Measurements from ENCODE around the gene PRKG1.

GRCh38 chr10:51045871-51046270, 28.4 kb upstream of the PRKG1 start:
- no peak for TF ChIP-seq ELK1 (IDR thresholded peaks at IDR 0.05; ENCODE audit: borderline replicate concordance, low read depth, low read length)
- TF ChIP-seq CTCF (conservative IDR thresholded peaks at IDR 0.05; ENCODE audit: low read depth, low read length), result no peak
- no peak for TF ChIP-seq POLR2A (IDR thresholded peaks at IDR 0.05; ENCODE audit: low read depth, low read length)
- no peak for TF ChIP-seq MAZ (IDR thresholded peaks at IDR 0.05; ENCODE audit: borderline replicate concordance, low read depth, low read length)
